Fibroblast of lung (primary cell): Measurements from ENCODE around the gene CBFA2T2. TPM values are rescaled to one million over a fixed set of nuclear protein-coding genes. Genes with fewer than 3 reads are reported as not detected.

ENCODE experiments used
- DNase-seq, 2 donors: peaks; one replicate each; pipeline versions ENCODE4 v3.0.0 to v3.0.0-alpha.2; 2010; ENCODE audit warnings: low read depth in 2 of 2
- H2AFZ ChIP-seq: 2 replicates; pipeline ENCODE4 v1.5.1; 2012; ENCODE audit warnings: low read length, control low read depth, inconsistent platforms
- H3K27ac ChIP-seq: 2 replicates; pipeline ENCODE4 v1.5.1; 2011; ENCODE audit warnings: low read length, control low read depth; ENCODE audit not compliant: insufficient read depth
- H3K27me3 ChIP-seq: 2 replicates; pipeline ENCODE4 v1.5.1; 2011; ENCODE audit warnings: mild to moderate bottlenecking, low read length; ENCODE audit not compliant: control insufficient read depth, insufficient read depth
- H3K36me3 ChIP-seq: 2 replicates; pipeline ENCODE4 v1.5.1; 2011; ENCODE audit warnings: low read length; ENCODE audit not compliant: control insufficient read depth, insufficient read depth
- H3K4me1 ChIP-seq: 2 replicates; pipeline ENCODE4 v1.5.1; 2011; ENCODE audit warnings: low read length; ENCODE audit not compliant: control insufficient read depth, insufficient read depth; ENCODE audit errors: extremely low read depth
- H3K4me2 ChIP-seq: 2 replicates; pipeline ENCODE4 v1.5.1; 2011; ENCODE audit warnings: low read length, control low read depth; ENCODE audit not compliant: insufficient read depth; ENCODE audit errors: extremely low read depth
- H3K4me3 ChIP-seq, 4 experiments: fragments of 200-600 bp in 1 of 4; sonication (generic) in 1 of 4; replicated peaks in 1 of 4; 2 replicates each; pipeline ENCODE4 v1.5.1; 2011 to 2016; ENCODE audit warnings: low read length in 4 of 4, low read depth in 3 of 4, mild to moderate bottlenecking in 3 of 4, control low read depth in 2 of 4, inconsistent platforms in 1 of 4, mixed read lengths in 1 of 4; ENCODE audit not compliant: insufficient read depth in 1 of 4; ENCODE audit errors: control extremely low read depth in 1 of 4
- H3K79me2 ChIP-seq: 2 replicates; pipeline ENCODE4 v1.5.1; 2012; ENCODE audit warnings: mild to moderate bottlenecking, low read length, inconsistent platforms; ENCODE audit not compliant: control insufficient read depth, insufficient read depth
- H3K9ac ChIP-seq: 2 replicates; pipeline ENCODE4 v1.5.1; 2011; ENCODE audit warnings: mild to moderate bottlenecking, low read length, control low read depth; ENCODE audit not compliant: insufficient read depth
- H3K9me3 ChIP-seq: 2 replicates; pipeline ENCODE4 v1.5.1; 2012; ENCODE audit warnings: low read depth, low read length; ENCODE audit not compliant: control insufficient read depth, insufficient read depth
- H4K20me1 ChIP-seq: 2 replicates; pipeline ENCODE4 v1.5.1; 2011; ENCODE audit warnings: low read length; ENCODE audit not compliant: control insufficient read depth, insufficient read depth; ENCODE audit errors: extremely low read depth
- CTCF ChIP-seq, 2 donors: IDR thresholded peaks in 1 of 2; conservative IDR thresholded peaks in 1 of 2; 1 replicate in 1 of 2; 2 replicates in 1 of 2; pipeline ENCODE4 v1.5.1; 2011 to 2012; ENCODE audit warnings: low read length in 2 of 2, control low read depth in 1 of 2, inconsistent platforms in 1 of 2, low read depth in 1 of 2, mild to moderate bottlenecking in 1 of 2
- EZH2 ChIP-seq: IDR thresholded peaks from 2 replicates; pipeline ENCODE4 v1.5.1; 2012; ENCODE audit warnings: low read length, control low read depth, mild to moderate bottlenecking; ENCODE audit errors: missing control alignments
- polyA plus RNA-seq, 2 donors: library from polyadenylated mRNA; depleted of rRNA in 1 of 2; stranded (reverse) in 1 of 2; unstranded in 1 of 2; fragments of >200 nt; gene quantifications; 2 replicates each; pipeline ENCODE4 v1.2.1, GENCODE V29; 2011 to 2012; ENCODE audit warnings: missing spikeins in 1 of 2
- total RNA-seq: library from RNA; depleted of rRNA; stranded (reverse); fragments of >200 nt; gene quantifications from 2 replicates; pipeline ENCODE4 v1.2.1, GENCODE V29; 2014

CBFA2T2 gene
- total and polyA plus RNA-seq, 2 donors (not counting 1 experiment from before 2014, with no cell fraction given) = 5.6 to 7.3 TPM

DNA sequence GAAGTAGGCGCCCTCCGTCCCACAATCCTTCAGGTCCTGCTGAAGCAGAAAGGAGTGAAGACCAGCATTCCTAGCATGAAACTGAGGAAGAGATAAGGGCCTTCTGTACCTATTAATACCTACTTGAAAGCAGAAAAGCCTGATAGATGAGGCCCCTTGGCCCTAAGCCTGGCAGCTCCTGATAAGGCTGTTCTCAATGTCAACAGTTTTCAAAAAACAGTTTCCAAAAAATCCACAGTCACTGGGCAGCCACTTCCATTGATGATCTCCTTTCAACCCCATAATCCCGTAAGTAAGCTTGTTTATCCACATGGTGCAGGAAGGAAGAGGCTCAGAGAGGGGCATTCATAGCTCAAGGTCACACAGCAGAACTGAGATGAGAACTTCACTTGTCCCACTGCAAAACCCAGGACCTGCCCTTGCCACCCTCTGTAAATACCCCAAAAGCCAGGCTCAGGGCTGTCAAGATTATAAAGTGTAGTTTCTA is 199.1 kb downstream of the CBFA2T2 start:
- no peak overlapping the region for H3K4me3 ChIP-seq
- no peak overlapping the region for H2AFZ ChIP-seq
- H3K4me1 ChIP-seq = peaks cover 8% of the 10 kb centered on the region
- no peak overlapping the region for H3K4me2 ChIP-seq
- H3K27ac ChIP-seq = no peak overlapping the region
- no peaks in the 10 kb centered on the region for H3K36me3 ChIP-seq
- TF ChIP-seq EZH2 (no peak), CTCF (conservative IDR thresholded peaks at IDR 0.05 in 1 of 2, IDR thresholded peaks at IDR 0.05 in 1 of 2; ENCODE audit: low read depth in 1 of 2, low read length in 2 of 2) (no peak)
- no peaks in the 10 kb centered on the region for H3K27me3 ChIP-seq
- no peak for DNase-seq
- H3K9ac ChIP-seq = no peak overlapping the region
- peaks cover 14% of the 10 kb centered on the region for H3K79me2 ChIP-seq
- H3K9me3 ChIP-seq = no peaks in the 10 kb centered on the region
- H4K20me1 ChIP-seq = no peaks in the 10 kb centered on the region

- Histone ChIP-seq H3K36me3 (no peaks in the 10 kb centered on the region), H3K9me3 (no peaks in the 10 kb centered on the region), H3K9ac (no peak overlapping the region), H3K4me3 (no peak overlapping the region), H3K4me2 (no peak overlapping the region), H2AFZ (no peak overlapping the region), H3K27ac (no peak overlapping the region), H3K4me1 (peaks cover 8% of the 10 kb centered on the region), H3K27me3 (no peaks in the 10 kb centered on the region), H3K79me2 (peaks cover 10% of the 10 kb centered on the region), H4K20me1 (no peaks in the 10 kb centered on the region)
- no peak for DNase-seq
- TF ChIP-seq EZH2 = no peak
- no peak for TF ChIP-seq CTCF (conservative IDR thresholded peaks at IDR 0.05 in 1 of 2, IDR thresholded peaks at IDR 0.05 in 1 of 2; ENCODE audit: low read depth in 1 of 2, low read length in 2 of 2)
These were observed 199.6 kb downstream of the CBFA2T2 start for GRCh38 chr20:33689493-33689892.

DNA sequence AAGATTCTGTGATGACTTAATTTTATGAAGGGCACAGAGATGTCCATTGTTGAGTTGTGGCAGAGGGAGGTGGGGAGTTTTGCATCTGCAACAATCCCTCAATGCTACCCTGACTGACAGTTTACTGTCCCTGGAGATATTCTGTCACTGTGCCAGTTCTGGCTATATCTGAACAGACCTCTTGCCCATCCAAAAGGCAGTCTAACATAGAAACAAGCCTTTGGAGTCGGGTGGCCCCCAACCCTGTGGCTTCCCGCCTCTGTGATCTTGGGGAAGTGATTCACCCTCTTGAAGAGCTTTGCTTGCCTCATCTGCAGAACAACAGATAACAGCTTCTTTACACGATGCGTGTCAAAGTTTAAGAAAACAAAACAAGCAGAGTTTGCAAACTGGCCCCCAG is 200.1 kb downstream of the CBFA2T2 start:
- Histone ChIP-seq H3K4me1 (peaks cover 7% of the 10 kb centered on the region), H3K36me3 (no peaks in the 10 kb centered on the region), H2AFZ (no peak overlapping the region), H3K4me3 (no peak overlapping the region), H3K27me3 (no peaks in the 10 kb centered on the region), H3K27ac (no peak overlapping the region), H3K9ac (no peak overlapping the region), H3K79me2 (peaks cover 5% of the 10 kb centered on the region), H4K20me1 (no peaks in the 10 kb centered on the region), H3K9me3 (no peaks in the 10 kb centered on the region), H3K4me2 (no peak overlapping the region)
- no peak for TF ChIP-seq CTCF (conservative IDR thresholded peaks at IDR 0.05 in 1 of 2, IDR thresholded peaks at IDR 0.05 in 1 of 2; ENCODE audit: low read depth in 1 of 2, low read length in 2 of 2)
- no peak for TF ChIP-seq EZH2
- peak; percentile 39 to 67 for DNase-seq
